Neuronal stem cell (in vitro differentiated cells): ENCODE data around the gene CDCP2.

Experiments used
- DNase-seq: peaks from one replicate; pipeline ENCODE4 v3.0.0-alpha.2; 2013; ENCODE audit warnings: low spot score
- H2AFZ ChIP-seq: one replicate; pipeline ENCODE4 v1.6.1; 2013; ENCODE audit warnings: mild to moderate bottlenecking, low read length, inconsistent platforms
- H2AK5ac ChIP-seq: 2 replicates; pipeline ENCODE4 v1.6.1; 2013; ENCODE audit warnings: low read depth, mild to moderate bottlenecking, inconsistent platforms, low read length, moderate library complexity, mixed read lengths
- H2BK120ac ChIP-seq: 2 replicates; pipeline ENCODE4 v1.6.1; 2013; ENCODE audit warnings: low read depth, mild to moderate bottlenecking, inconsistent platforms, low read length, moderate library complexity, mixed read lengths
- H2BK12ac ChIP-seq: one replicate; pipeline ENCODE4 v1.6.1; 2013; ENCODE audit warnings: low read length, inconsistent platforms
- H2BK15ac ChIP-seq: 2 replicates; pipeline ENCODE4 v1.6.1; 2013; ENCODE audit warnings: mild to moderate bottlenecking, low read length, inconsistent platforms, mixed read lengths
- H2BK5ac ChIP-seq: one replicate; pipeline ENCODE4 v1.6.1; 2013; ENCODE audit warnings: inconsistent platforms, mild to moderate bottlenecking, low read length, moderate library complexity
- H3K14ac ChIP-seq: one replicate; pipeline ENCODE4 v1.6.1; 2013; ENCODE audit warnings: low read length, inconsistent platforms
- H3K18ac ChIP-seq: 2 replicates; pipeline ENCODE4 v1.6.1; 2013; ENCODE audit warnings: low read length, inconsistent platforms
- H3K23ac ChIP-seq: 2 replicates; pipeline ENCODE4 v1.6.1; 2013; ENCODE audit warnings: low read depth, mild to moderate bottlenecking, mixed read lengths, low read length, inconsistent platforms; ENCODE audit not compliant: poor library complexity
- H3K27ac ChIP-seq: replicated peaks from 3 replicates; pipeline ENCODE4 v1.5.1; 2013; ENCODE audit warnings: low read length, inconsistent platforms
- H3K27me3 ChIP-seq, 3 experiments: 2 replicates each; pipeline ENCODE4 v1.6.1; 2013; ENCODE audit warnings: low read length in 3 of 3, mild to moderate bottlenecking in 2 of 3, inconsistent platforms in 1 of 3, low read depth in 1 of 3, mixed read lengths in 1 of 3, moderate library complexity in 1 of 3; ENCODE audit not compliant: control insufficient read depth in 3 of 3, insufficient read depth in 3 of 3
- H3K36me3 ChIP-seq, 2 donors: replicated peaks in 1 of 2; 2 replicates each; pipeline ENCODE4 v1.6.1; 2013; ENCODE audit warnings: low read length in 2 of 2; ENCODE audit not compliant: control insufficient read depth in 2 of 2, insufficient read depth in 2 of 2
- H3K4ac ChIP-seq: 2 replicates; pipeline ENCODE4 v1.6.1; 2013; ENCODE audit warnings: inconsistent platforms, mild to moderate bottlenecking, low read length, moderate library complexity
- H3K4me1 ChIP-seq, 2 donors: 1 replicate in 1 of 2; 2 replicates in 1 of 2; pipeline ENCODE4 v1.6.1; 2013; ENCODE audit warnings: low read length in 2 of 2, low read depth in 1 of 2; ENCODE audit not compliant: control insufficient read depth in 2 of 2, insufficient read depth in 1 of 2
- H3K4me2 ChIP-seq: one replicate; pipeline ENCODE4 v1.6.1; 2013; ENCODE audit warnings: mild to moderate bottlenecking, low read length, inconsistent platforms; ENCODE audit not compliant: insufficient read depth, poor library complexity, severe bottlenecking
- H3K4me3 ChIP-seq, 2 donors: 2 replicates each; pipeline ENCODE4 v1.5.1; 2013; ENCODE audit warnings: low read length in 2 of 2, mild to moderate bottlenecking in 2 of 2, inconsistent platforms in 1 of 2, moderate library complexity in 1 of 2
- H3K79me1 ChIP-seq: one replicate; pipeline ENCODE4 v1.6.1; 2013; ENCODE audit warnings: low read depth, mild to moderate bottlenecking, inconsistent platforms, low read length, moderate library complexity
- H3K9ac ChIP-seq: one replicate; pipeline ENCODE4 v1.6.1; 2013; ENCODE audit warnings: mild to moderate bottlenecking, low read depth, low read length, inconsistent platforms; ENCODE audit not compliant: poor library complexity
- H3K9me3 ChIP-seq, 2 donors: replicated peaks in 1 of 2; 2 replicates each; pipeline versions ENCODE3 to v1.6.1; 2013; ENCODE audit warnings: low read length in 2 of 2, mild to moderate bottlenecking in 2 of 2, inconsistent platforms in 1 of 2, low read depth in 1 of 2, mixed read lengths in 1 of 2, moderate library complexity in 1 of 2; ENCODE audit not compliant: control insufficient read depth in 2 of 2, insufficient read depth in 1 of 2
- H4K8ac ChIP-seq: one replicate; pipeline ENCODE4 v1.6.1; 2013; ENCODE audit warnings: low read depth, mild to moderate bottlenecking, inconsistent platforms, low read length, moderate library complexity
- H4K91ac ChIP-seq: one replicate; pipeline ENCODE4 v1.6.1; 2013; ENCODE audit warnings: low read length, low read depth, mild to moderate bottlenecking, inconsistent platforms; ENCODE audit not compliant: poor library complexity
- WGBS, 2 donors: extraction: QIAGEN DNeasy Blood & Tissue Kit; methylation state at CpG; one replicate each; pipeline ENCODE4 v1.1.7; 2013; ENCODE audit warnings: missing lambda C conversion rate in 2 of 2, mixed read lengths in 1 of 2; ENCODE audit not compliant: insufficient read length in 2 of 2, insufficient replicate concordance in 1 of 2; ENCODE audit errors: extremely low coverage in 2 of 2; 5-methylcytosine and 5-hydroxymethylcytosine counted together

CDCP2 gene

GRCh38 chr1:54127594-54128300 lies 25.1 kb downstream of the CDCP2 start:
- Histone ChIP-seq H2AK5ac (no peak overlapping the region), H3K4me1 (peaks cover 1 to 6% of the 10 kb centered on the region in 2 donors), H2BK15ac (no peak overlapping the region), H3K79me1 (no peaks in the 10 kb centered on the region), H3K4me3 (no peak overlapping the region), H3K27me3 (peaks cover 0 to 40% (median 3%) of the 10 kb centered on the region in 3 experiments), H2BK120ac (no peak overlapping the region), H3K14ac (no peak overlapping the region), H3K9me3 (no peaks in the 10 kb centered on the region), H4K91ac (no peak overlapping the region), H4K8ac (no peak overlapping the region), H2AFZ (no peak overlapping the region), H3K23ac (no peak overlapping the region), H3K27ac (no peak overlapping the region), H2BK12ac (no peak overlapping the region), H3K4me2 (no peak overlapping the region), H3K9ac (no peak overlapping the region), H3K4ac (no peak overlapping the region), H3K36me3 (no peaks in the 10 kb centered on the region), H3K18ac (no peak overlapping the region), H2BK5ac (no peak overlapping the region)
- no CpG with 5 or more reads among the region's 7 CpGs for whole genome bisulfite sequencing, 2 donors
- no peak for DNase-seq

GRCh38 chr1:54126271-54126815 lies 26.5 kb downstream of the CDCP2 start:
- H4K8ac ChIP-seq = no peak overlapping the region
- no peak overlapping the region for H3K27ac ChIP-seq
- no peak overlapping the region for H2BK12ac ChIP-seq
- no peaks in the 10 kb centered on the region for H3K79me1 ChIP-seq
- no peak overlapping the region for H2BK5ac ChIP-seq
- DNase-seq = no peak
- H4K91ac ChIP-seq = no peak overlapping the region
- no peaks in the 10 kb centered on the region for H3K36me3 ChIP-seq
- H3K18ac ChIP-seq = no peak overlapping the region
- no peaks in the 10 kb centered on the region for H3K9me3 ChIP-seq
- H2BK15ac ChIP-seq = no peak overlapping the region
- H3K4ac ChIP-seq = no peak overlapping the region
- H3K4me1 ChIP-seq = peaks cover 7 to 11% of the 10 kb centered on the region in 2 donors
- no peak overlapping the region for H2AFZ ChIP-seq
- no peak overlapping the region for H2AK5ac ChIP-seq
- H3K4me2 ChIP-seq = no peak overlapping the region
- no peak overlapping the region for H2BK120ac ChIP-seq
- no peak overlapping the region for H3K9ac ChIP-seq
- no peak overlapping the region for H3K4me3 ChIP-seq
- no peak overlapping the region for H3K23ac ChIP-seq
- WGBS, 2 donors = no CpG with 5 or more reads among the region's 3 CpGs
- H3K27me3 ChIP-seq = peaks cover 0 to 48% (median 12%) of the 10 kb centered on the region in 3 experiments
- no peak overlapping the region for H3K14ac ChIP-seq

GRCh38 chr1:54125386-54126070 lies 27.3 kb downstream of the CDCP2 start:
- H4K8ac ChIP-seq = no peak overlapping the region
- H3K27ac ChIP-seq = no peak overlapping the region
- H2AFZ ChIP-seq = no peak overlapping the region
- no peak overlapping the region for H4K91ac ChIP-seq
- no peak overlapping the region for H3K9ac ChIP-seq
- no peak overlapping the region for H3K23ac ChIP-seq
- H3K9me3 ChIP-seq = no peaks in the 10 kb centered on the region
- peaks cover 0 to 48% (median 12%) of the 10 kb centered on the region in 3 experiments for H3K27me3 ChIP-seq
- no peak overlapping the region for H2BK15ac ChIP-seq
- H2AK5ac ChIP-seq = peak overlapping the region; percentile 22
- H2BK5ac ChIP-seq = no peak overlapping the region
- no CpG with 5 or more reads among the region's 8 CpGs for WGBS, 2 donors
- no peak overlapping the region for H3K4ac ChIP-seq
- H3K18ac ChIP-seq = no peak overlapping the region
- H2BK12ac ChIP-seq = no peak overlapping the region
- H2BK120ac ChIP-seq = no peak overlapping the region
- H3K4me2 ChIP-seq = no peak overlapping the region
- H3K79me1 ChIP-seq = no peaks in the 10 kb centered on the region
- H3K4me1 ChIP-seq = peaks cover 13 to 14% of the 10 kb centered on the region in 2 donors
- DNase-seq = no peak
- H3K14ac ChIP-seq = no peak overlapping the region
- H3K4me3 ChIP-seq = no peak overlapping the region
- H3K36me3 ChIP-seq = no peaks in the 10 kb centered on the region

- H3K27me3 ChIP-seq = peaks cover 0 to 48% (median 15%) of the 10 kb centered on the region in 3 experiments
- no peak overlapping the region for H3K4ac ChIP-seq
- H2AFZ ChIP-seq = no peak overlapping the region
- H2BK15ac ChIP-seq = no peak overlapping the region
- no peak overlapping the region for H3K4me2 ChIP-seq
- no peak overlapping the region for H3K9ac ChIP-seq
- no peak overlapping the region for H4K91ac ChIP-seq
- no peak overlapping the region for H3K23ac ChIP-seq
- H4K8ac ChIP-seq = no peak overlapping the region
- no CpG with 5 or more reads among the region's 7 CpGs for WGBS, 2 donors
- no peaks in the 10 kb centered on the region for H3K36me3 ChIP-seq
- no peaks in the 10 kb centered on the region for H3K9me3 ChIP-seq
- H2AK5ac ChIP-seq = no peak overlapping the region
- H2BK120ac ChIP-seq = no peak overlapping the region
- H2BK12ac ChIP-seq = no peak overlapping the region
- H3K18ac ChIP-seq = no peak overlapping the region
- no peak overlapping the region for H3K4me3 ChIP-seq
- no peak for DNase-seq
- H3K14ac ChIP-seq = no peak overlapping the region
- no peak overlapping the region for H3K27ac ChIP-seq
- no peaks in the 10 kb centered on the region for H3K79me1 ChIP-seq
- H3K4me1 ChIP-seq = peaks cover 13 to 14% of the 10 kb centered on the region in 2 donors
- no peak overlapping the region for H2BK5ac ChIP-seq
Measured at GRCh38 chr1:54124906-54125305, 27.9 kb downstream of the CDCP2 start.
